ENCODE data around the gene NREP. TPM values are rescaled to one million over a fixed set of nuclear protein-coding genes. Genes with fewer than 3 reads are reported as not detected.
A peak's percentile ranks its signal among the peaks of the same experiment; 100 is the strongest.

The NREP gene
- total RNA-seq, 1 experiment from 2014 or later, result 163 TPM

- Mint-ChIP-seq H3K27me3 (ENCODE audit: low read depth) (no peaks in the 10 kb centered on the region), H3K9me3 (no peaks in the 10 kb centered on the region; a peak in 2 of 5 replicates), H3K27ac (peak overlapping the region in 2 of 3 experiments; percentile 40 to 45; a peak in 4 of 7 replicates), H3K4me1 (peaks cover 28 to 33% of the 10 kb centered on the region in 2 experiments), H3K4me3 (no peak overlapping the region), H3K36me3 (ENCODE audit: insufficient read depth in 1 of 3, low read depth in 3 of 3) (peaks cover 19 to 37% (median 25%) of the 10 kb centered on the region in 3 experiments)
- Histone ChIP-seq H3K4me1 (ENCODE audit: insufficient read depth, low read length) (no peaks in the 10 kb centered on the region), H4K91ac (ENCODE audit: insufficient read length, low read depth, low read length) (no peak overlapping the region), H3T11ph (ENCODE audit: low read length) (no peak overlapping the region), H2AK5ac (ENCODE audit: insufficient read length, low read length) (no peak overlapping the region), H3K27ac (ENCODE audit: insufficient read length, low read depth, low read length) (no peak overlapping the region), H3K4me2 (ENCODE audit: insufficient read depth, insufficient read length, low read length) (no peak overlapping the region), H3K4ac (ENCODE audit: low read depth, low read length) (no peak overlapping the region), H3K79me1 (ENCODE audit: insufficient read depth, low read depth, low read length, poor library complexity, severe bottlenecking) (no peaks in the 10 kb centered on the region), H2BK5ac (ENCODE audit: insufficient read length, low read length) (no peak overlapping the region), H3K56ac (ENCODE audit: insufficient read length, low read depth, low read length) (no peak overlapping the region), H3K9me3 (ENCODE audit: control insufficient read depth, low read depth, low read length) (no peaks in the 10 kb centered on the region), H3K23ac (ENCODE audit: insufficient read length, low read depth, low read length) (no peak overlapping the region), H3K23me2 (ENCODE audit: insufficient read length, low read depth, low read length, poor library complexity, severe bottlenecking) (no peaks in the 10 kb centered on the region), H3K18ac (ENCODE audit: insufficient read length, low read depth, low read length) (no peak overlapping the region), H2BK20ac (ENCODE audit: low read depth, low read length, poor library complexity, severe bottlenecking) (no peak overlapping the region), H2BK120ac (ENCODE audit: low read depth, low read length, poor library complexity, severe bottlenecking) (no peak overlapping the region), H3K14ac (ENCODE audit: insufficient read depth, low read length) (no peak overlapping the region), H3K27me3 (ENCODE audit: insufficient read depth, low read length) (no peaks in the 10 kb centered on the region), H2BK15ac (ENCODE audit: low read depth, low read length) (no peak overlapping the region), H4K5ac (ENCODE audit: insufficient read length, low read depth, low read length) (no peak overlapping the region), H2BK12ac (ENCODE audit: insufficient read length, low read depth, low read length) (no peak overlapping the region), H3K9ac (ENCODE audit: extremely low read depth, insufficient read length, low read length) (no peak overlapping the region), H3K79me2 (ENCODE audit: insufficient read depth, low read length) (peaks cover 13% of the 10 kb centered on the region; the same call in 1 of the 2 replicates), H4K20me1 (ENCODE audit: control insufficient read depth, insufficient read depth, insufficient read length) (no peaks in the 10 kb centered on the region), H2AFZ (ENCODE audit: low read length) (no peak overlapping the region), H4K8ac (replicated peaks; ENCODE audit: insufficient read length, low read depth, low read length) (no peak overlapping the region)
- no peak for TF ChIP-seq CTCF (conservative IDR thresholded peaks at IDR 0.05)
- no peak for DNase-seq
- WGBS (ENCODE audit: extremely low coverage, insufficient read length, low lambda C conversion rate), result no CpG with 5 or more reads among the region's 2 CpGs
Measured at GRCh38 chr5:111752426-111752965, 4.5 kb downstream of the NREP start.
